ENCODE measurements around the gene GRID2.
"Not testable (repeated sequence)": the region's sequence is repeated elsewhere in the genome, so short reads cannot be mapped to it uniquely, and the experiment has no call there.

DNA sequence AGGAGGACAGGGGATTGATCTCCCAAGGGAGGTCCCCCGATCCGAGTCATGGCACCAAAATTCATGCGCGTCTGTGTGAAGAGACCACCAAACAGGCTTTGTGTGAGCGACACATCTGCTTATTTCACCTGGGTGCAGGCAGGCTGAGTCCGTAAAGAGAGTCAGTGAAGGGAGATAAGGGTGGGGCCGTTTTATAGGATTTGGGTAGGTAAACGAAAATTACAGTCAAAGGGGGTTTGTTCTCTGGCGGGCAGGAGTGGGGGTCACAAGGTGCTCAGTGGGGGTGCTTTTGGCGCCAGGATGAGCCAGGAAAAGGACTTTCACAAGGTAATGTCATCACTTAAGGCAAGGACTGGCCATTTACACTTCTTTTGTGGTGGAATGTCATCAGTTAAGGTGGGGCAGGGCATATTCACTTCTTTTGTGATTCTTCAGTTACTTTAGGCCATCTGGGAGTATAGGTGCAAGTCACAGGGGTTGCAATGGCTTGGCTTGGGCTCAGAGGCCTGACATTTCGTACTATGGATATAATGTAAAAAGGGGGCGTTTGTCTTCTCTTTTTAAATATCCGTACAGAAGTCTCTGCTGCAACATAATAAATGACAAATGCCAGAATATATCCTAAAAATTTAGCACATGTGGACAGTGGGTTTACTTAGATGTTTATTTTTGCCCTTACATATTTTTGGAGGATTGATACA lies 140.5 kb downstream of the GRID2 start:
- TF ChIP-seq, protein P1, sequence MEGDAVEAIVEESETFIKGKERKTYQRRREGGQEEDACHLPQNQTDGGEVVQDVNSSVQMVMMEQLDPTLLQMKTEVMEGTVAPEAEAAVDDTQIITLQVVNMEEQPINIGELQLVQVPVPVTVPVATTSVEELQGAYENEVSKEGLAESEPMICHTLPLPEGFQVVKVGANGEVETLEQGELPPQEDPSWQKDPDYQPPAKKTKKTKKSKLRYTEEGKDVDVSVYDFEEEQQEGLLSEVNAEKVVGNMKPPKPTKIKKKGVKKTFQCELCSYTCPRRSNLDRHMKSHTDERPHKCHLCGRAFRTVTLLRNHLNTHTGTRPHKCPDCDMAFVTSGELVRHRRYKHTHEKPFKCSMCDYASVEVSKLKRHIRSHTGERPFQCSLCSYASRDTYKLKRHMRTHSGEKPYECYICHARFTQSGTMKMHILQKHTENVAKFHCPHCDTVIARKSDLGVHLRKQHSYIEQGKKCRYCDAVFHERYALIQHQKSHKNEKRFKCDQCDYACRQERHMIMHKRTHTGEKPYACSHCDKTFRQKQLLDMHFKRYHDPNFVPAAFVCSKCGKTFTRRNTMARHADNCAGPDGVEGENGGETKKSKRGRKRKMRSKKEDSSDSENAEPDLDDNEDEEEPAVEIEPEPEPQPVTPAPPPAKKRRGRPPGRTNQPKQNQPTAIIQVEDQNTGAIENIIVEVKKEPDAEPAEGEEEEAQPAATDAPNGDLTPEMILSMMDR (conservative IDR thresholded peaks at IDR 0.05 in 1 of 2, IDR thresholded peaks at IDR 0.05 in 1 of 2; ENCODE audit: low read depth in 1 of 2, low read length in 2 of 2): not testable (repeated sequence)
- not testable (repeated sequence) for TF ChIP-seq EZH2 (IDR thresholded peaks at IDR 0.05; ENCODE audit: low read length, missing control alignments)

Data from fibroblast of lung (primary cell).